DND-41 (cell line): ENCODE measurements around the gene CYP3A7.
"Not testable (repeated sequence)": the region's sequence is repeated elsewhere in the genome, so short reads cannot be mapped to it uniquely, and the experiment has no call there.

ENCODE experiments used
- ATAC-seq: fragments of 200-7000 bp; cut with Tn5 transposase; 3 replicates; pipeline ENCODE4 v1.9.1; 2021; ENCODE audit warnings: low read depth; ENCODE audit not compliant: insufficient read depth
- DNase-seq: peaks from one replicate; pipeline ENCODE4 v3.0.0-alpha.2; 2020
- H2AFZ ChIP-seq: 2 replicates; pipeline ENCODE4 v1.6.0; 2012; ENCODE audit warnings: low read depth, low read length
- H3K27ac ChIP-seq: 2 replicates; pipeline ENCODE4 v1.5.1; 2012; ENCODE audit warnings: low read length, inconsistent platforms
- H3K27me3 ChIP-seq: fragments of 200-600 bp; sonication (generic); 2 replicates; pipeline ENCODE4 v1.6.0; 2012; ENCODE audit warnings: low read length, mild to moderate bottlenecking, inconsistent platforms; ENCODE audit not compliant: insufficient read depth, poor library complexity
- H3K36me3 ChIP-seq: 2 replicates; pipeline ENCODE4 v1.5.1; 2012; ENCODE audit warnings: low read length, inconsistent platforms; ENCODE audit not compliant: insufficient read depth
- H3K4me1 ChIP-seq: 2 replicates; pipeline ENCODE4 v1.5.1; 2012; ENCODE audit warnings: mild to moderate bottlenecking, low read length; ENCODE audit not compliant: insufficient read depth
- H3K4me2 ChIP-seq: 2 replicates; pipeline ENCODE4 v1.6.0; 2012; ENCODE audit warnings: mild to moderate bottlenecking, moderate library complexity, low read length, inconsistent platforms; ENCODE audit not compliant: insufficient read depth
- H3K4me3 ChIP-seq, 2 experiments: fragments of 200-600 bp in 1 of 2; shearing (Covaris generic) in 1 of 2; 2 replicates each; pipeline ENCODE4 v1.5.1; 2012 to 2016; ENCODE audit warnings: inconsistent platforms in 2 of 2, low read length in 2 of 2, mild to moderate bottlenecking in 2 of 2, low read depth in 1 of 2, moderate library complexity in 1 of 2
- H3K79me2 ChIP-seq: 2 replicates; pipeline ENCODE4 v1.6.0; 2012; ENCODE audit warnings: low read length, inconsistent platforms; ENCODE audit not compliant: insufficient read depth
- H3K9ac ChIP-seq: 2 replicates; pipeline ENCODE4 v1.6.0; 2012; ENCODE audit warnings: low read depth, mild to moderate bottlenecking, inconsistent platforms, low read length, moderate library complexity
- H3K9me3 ChIP-seq: 2 replicates; pipeline ENCODE4 v1.5.1; 2012; ENCODE audit warnings: low read length, moderate library complexity, mild to moderate bottlenecking, inconsistent platforms; ENCODE audit not compliant: insufficient read depth, severe bottlenecking
- H4K20me1 ChIP-seq: 2 replicates; pipeline ENCODE4 v1.6.0; 2012; ENCODE audit warnings: low read length; ENCODE audit not compliant: insufficient read depth
- EZH2 ChIP-seq: IDR thresholded peaks from 3 replicates; pipeline ENCODE4 v1.6.1; 2012; ENCODE audit warnings: borderline replicate concordance, low read depth, mild to moderate bottlenecking, moderate library complexity, low read length, inconsistent platforms; ENCODE audit not compliant: severe bottlenecking
- TF ChIP-seq, protein P1 (sequence below): IDR thresholded peaks from 2 replicates; pipeline ENCODE4 v1.5.1; 2012; ENCODE audit warnings: borderline replicate concordance, low read length, moderate library complexity, mild to moderate bottlenecking; ENCODE audit not compliant: poor library complexity, severe bottlenecking; ENCODE audit errors: extremely low read depth

Gene CYP3A7

DNA sequence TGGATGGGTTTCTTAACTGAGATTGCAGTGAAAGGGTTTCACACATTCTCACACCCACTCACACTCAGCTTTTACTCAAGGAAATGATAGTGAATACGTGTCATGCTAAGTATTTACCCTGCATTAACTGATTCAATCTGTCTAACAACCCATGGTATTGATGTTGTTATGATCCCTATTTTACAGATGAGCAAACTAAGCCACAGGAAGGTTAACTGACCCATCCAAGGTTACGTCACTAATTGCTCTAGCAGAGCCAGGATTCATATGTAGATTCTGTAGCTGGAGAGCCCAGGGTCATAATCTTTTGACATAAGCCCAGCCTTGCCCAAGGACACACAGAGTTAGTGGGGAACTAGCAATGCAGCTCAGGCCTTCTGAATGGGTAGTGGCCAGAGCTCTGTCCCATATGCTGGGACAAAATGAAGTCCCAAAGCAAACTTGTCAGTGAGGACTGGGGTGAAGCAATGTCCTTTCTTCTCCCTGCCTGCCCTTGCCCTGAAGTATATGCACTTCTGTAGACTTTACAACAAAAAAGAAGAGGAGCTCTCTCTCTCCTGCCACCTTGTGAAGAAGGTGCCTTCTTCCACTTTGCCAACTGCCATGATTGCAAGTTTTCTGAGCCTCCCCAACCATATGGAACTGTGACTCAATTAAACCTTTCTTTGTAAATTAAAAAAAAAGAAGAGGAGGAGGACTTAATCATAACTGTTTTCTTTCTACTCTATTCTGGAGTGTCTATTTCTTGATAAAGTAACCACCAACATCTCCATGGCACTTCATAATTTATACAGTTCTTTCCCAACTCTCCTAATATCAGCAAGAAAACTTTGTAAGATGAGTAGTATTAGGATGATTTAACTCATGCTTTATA, 4.9 kb upstream of the CYP3A7 start:
- Histone ChIP-seq H3K36me3 (no peaks in the 10 kb centered on the region), H3K27me3 (no peaks in the 10 kb centered on the region), H2AFZ (no peak overlapping the region), H3K27ac (no peak overlapping the region), H3K79me2 (no peaks in the 10 kb centered on the region), H3K4me3 (no peak overlapping the region), H3K9me3 (no peaks in the 10 kb centered on the region), H3K4me2 (no peak overlapping the region), H3K4me1 (peaks cover 10% of the 10 kb centered on the region), H3K9ac (no peak overlapping the region), H4K20me1 (no peaks in the 10 kb centered on the region)
- no peak for ATAC-seq
- TF ChIP-seq EZH2: no peak
- TF ChIP-seq, protein P1, sequence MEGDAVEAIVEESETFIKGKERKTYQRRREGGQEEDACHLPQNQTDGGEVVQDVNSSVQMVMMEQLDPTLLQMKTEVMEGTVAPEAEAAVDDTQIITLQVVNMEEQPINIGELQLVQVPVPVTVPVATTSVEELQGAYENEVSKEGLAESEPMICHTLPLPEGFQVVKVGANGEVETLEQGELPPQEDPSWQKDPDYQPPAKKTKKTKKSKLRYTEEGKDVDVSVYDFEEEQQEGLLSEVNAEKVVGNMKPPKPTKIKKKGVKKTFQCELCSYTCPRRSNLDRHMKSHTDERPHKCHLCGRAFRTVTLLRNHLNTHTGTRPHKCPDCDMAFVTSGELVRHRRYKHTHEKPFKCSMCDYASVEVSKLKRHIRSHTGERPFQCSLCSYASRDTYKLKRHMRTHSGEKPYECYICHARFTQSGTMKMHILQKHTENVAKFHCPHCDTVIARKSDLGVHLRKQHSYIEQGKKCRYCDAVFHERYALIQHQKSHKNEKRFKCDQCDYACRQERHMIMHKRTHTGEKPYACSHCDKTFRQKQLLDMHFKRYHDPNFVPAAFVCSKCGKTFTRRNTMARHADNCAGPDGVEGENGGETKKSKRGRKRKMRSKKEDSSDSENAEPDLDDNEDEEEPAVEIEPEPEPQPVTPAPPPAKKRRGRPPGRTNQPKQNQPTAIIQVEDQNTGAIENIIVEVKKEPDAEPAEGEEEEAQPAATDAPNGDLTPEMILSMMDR: no peak
- no peak for DNase-seq

DNA sequence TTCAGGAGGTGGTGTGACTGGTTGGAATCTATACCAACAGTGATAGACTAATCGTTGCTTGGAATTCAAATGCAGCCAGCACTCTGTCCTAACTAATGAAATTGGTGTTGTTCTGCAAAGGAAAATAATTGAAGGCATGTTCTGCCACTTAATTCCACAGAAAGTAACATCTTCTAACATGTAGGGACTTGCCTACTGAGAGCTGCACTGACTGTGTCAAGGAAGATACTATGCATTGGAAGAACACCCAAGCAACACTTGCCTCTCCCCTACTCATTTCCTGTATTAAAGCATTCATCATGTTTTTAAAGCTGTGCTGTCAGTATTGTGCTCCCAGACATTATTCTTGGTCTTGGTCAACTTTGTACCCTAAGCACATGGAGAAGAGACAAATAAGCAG, 2.7 kb upstream of the CYP3A7 start:
- Histone ChIP-seq H4K20me1 (no peaks in the 10 kb centered on the region), H3K79me2 (no peaks in the 10 kb centered on the region), H3K27ac (no peak overlapping the region), H3K9me3 (no peaks in the 10 kb centered on the region), H3K36me3 (no peaks in the 10 kb centered on the region), H3K4me2 (no peak overlapping the region), H2AFZ (no peak overlapping the region), H3K4me3 (no peak overlapping the region), H3K4me1 (peaks cover 10% of the 10 kb centered on the region), H3K27me3 (no peaks in the 10 kb centered on the region), H3K9ac (no peak overlapping the region)
- DNase-seq (no peak), ATAC-seq (peak; percentile 40; the same call in 1 of the 3 replicates)
- no peak for TF ChIP-seq EZH2
- TF ChIP-seq, protein P1: no peak

DNA sequence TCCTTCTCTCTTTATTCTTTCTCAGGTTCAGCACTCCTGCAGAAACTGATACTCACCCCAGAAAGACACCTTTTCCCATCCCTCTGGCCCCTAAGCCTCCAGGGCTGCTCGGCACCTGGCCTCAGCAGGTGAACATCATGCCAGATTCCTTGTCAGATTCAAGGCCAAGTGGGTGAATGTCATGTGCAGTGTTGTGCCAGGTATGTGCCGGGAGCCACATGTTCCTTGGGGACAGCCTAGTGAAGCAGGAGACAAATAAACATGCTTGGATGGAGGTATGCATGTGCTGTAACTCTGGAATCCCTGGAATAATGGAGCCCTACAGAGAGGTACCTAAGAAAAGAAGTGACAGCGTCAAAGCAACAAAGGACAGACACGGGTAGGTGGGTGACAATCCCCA, 1.7 kb upstream of the CYP3A7 start:
- H3K9ac ChIP-seq, H2AFZ ChIP-seq, H3K36me3 ChIP-seq, H3K27ac ChIP-seq, H4K20me1 ChIP-seq, H3K27me3 ChIP-seq, ATAC-seq, H3K9me3 ChIP-seq, H3K4me2 ChIP-seq, H3K4me3 ChIP-seq, H3K79me2 ChIP-seq, DNase-seq: not testable (repeated sequence)
- peaks cover 10% of the 10 kb centered on the region for H3K4me1 ChIP-seq

DNA sequence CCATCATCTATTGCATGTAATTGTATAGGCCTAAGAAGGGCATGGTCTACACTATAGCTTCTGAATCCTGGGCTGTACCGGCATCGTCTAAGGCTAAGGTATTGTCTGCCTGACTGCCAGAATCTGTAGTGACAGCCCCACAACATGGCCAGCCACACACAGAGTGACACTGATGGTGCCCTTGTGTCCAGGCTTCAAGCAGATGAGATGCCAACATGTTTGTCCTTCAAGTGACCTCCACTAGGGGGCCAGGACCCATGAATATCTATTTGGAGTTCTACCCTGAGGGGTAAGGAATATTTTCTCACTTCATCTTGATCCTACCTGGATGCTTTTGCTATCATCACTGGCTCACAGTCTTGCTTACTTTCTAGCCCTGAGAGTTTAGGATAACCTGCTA, 1.5 kb downstream of the CYP3A7 start:
- Histone ChIP-seq H3K79me2 (no peaks in the 10 kb centered on the region), H3K9me3 (no peaks in the 10 kb centered on the region), H3K4me3 (no peak overlapping the region), H4K20me1 (no peaks in the 10 kb centered on the region), H3K27ac (no peak overlapping the region), H2AFZ (no peak overlapping the region), H3K9ac (no peak overlapping the region), H3K27me3 (no peaks in the 10 kb centered on the region), H3K4me1 (peaks cover 17% of the 10 kb centered on the region), H3K4me2 (no peak overlapping the region), H3K36me3 (no peaks in the 10 kb centered on the region)
- peak; percentile 60 for ATAC-seq
- TF ChIP-seq, protein P1: peak; percentile 63
- TF ChIP-seq EZH2: no peak
- peak; percentile 23 for DNase-seq
